Urinary bladder (tissue), 4 donors: ENCODE data around the gene ARHGEF2. TPM values are rescaled to one million over a fixed set of nuclear protein-coding genes. Genes with fewer than 3 reads are reported as not detected.

Experiments
- DNase-seq: peaks from one replicate; pipeline ENCODE4 v3.0.0-alpha.2; 2015; ENCODE audit errors: extremely low spot score
- H3K27ac ChIP-seq: one replicate; pipeline ENCODE4 v1.5.1; 2013; ENCODE audit warnings: low read depth, mild to moderate bottlenecking, moderate library complexity
- H3K36me3 ChIP-seq: one replicate; pipeline ENCODE4 v1.6.1; 2013; ENCODE audit warnings: mild to moderate bottlenecking, moderate library complexity; ENCODE audit not compliant: insufficient read depth
- H3K4me1 ChIP-seq: one replicate; pipeline ENCODE4 v1.6.1; 2013; ENCODE audit warnings: mild to moderate bottlenecking, moderate library complexity; ENCODE audit not compliant: insufficient read depth
- H3K4me3 ChIP-seq: one replicate; pipeline ENCODE4 v1.5.1; 2013; ENCODE audit warnings: low read depth, low read length
- WGBS: extraction: QIAGEN DNeasy Blood & Tissue Kit; methylation state at CpG from one replicate; pipeline ENCODE4 v1.1.7; 2013; 5-methylcytosine and 5-hydroxymethylcytosine counted together
- polyA plus RNA-seq: library from polyadenylated mRNA; stranded (reverse); fragments of 200-250 nt; gene quantifications from one replicate; pipeline ENCODE4 v1.2.3, GENCODE V29; 2013
- small RNA-seq: library from RNA; depleted of rRNA; stranded (forward); fragments of <200 nt; gene quantifications from one replicate; pipeline ENCODE3, GENCODE V24; 2014
- total RNA-seq: library from RNA; depleted of rRNA; stranded (reverse); fragments of >200 nt; gene quantifications from one replicate; pipeline ENCODE4 v1.2.3, GENCODE V29; 2014
- donor health status: healthy with polysubstance abuse.
- donor health status: healthy.

Gene ARHGEF2
- total and polyA plus RNA-seq, 2 donors: 40.5 to 63.3 TPM

GRCh38 chr1:155912056-155912536 is 66.3 kb downstream of the ARHGEF2 start:
- Histone ChIP-seq H3K36me3 (peaks cover 4% of the 10 kb centered on the region), H3K4me3 (no peak overlapping the region), H3K27ac (no peak overlapping the region), H3K4me1 (no peaks in the 10 kb centered on the region)
- WGBS: 83% methylated on average over 11 of the region's 11 CpGs
- DNase-seq: no peak

- Histone ChIP-seq H3K4me1 (no peaks in the 10 kb centered on the region), H3K4me3 (peak within 1 kb of the TSS; percentile 83), H3K27ac (peak within 1 kb of the TSS; percentile 83), H3K36me3 (peaks cover 3% of the 10 kb centered on the region)
- 6% methylated on average over 34 of the region's 34 CpGs for WGBS
- DNase-seq: no peak
Measured at GRCh38 chr1:155911156-155912055, 66.9 kb downstream of the ARHGEF2 start, which contains the start of gene RIT1. RIT1 (minus strand) TSS chr1:155911349; CDS start chr1:155910761, 588 bp downstream.

DNA sequence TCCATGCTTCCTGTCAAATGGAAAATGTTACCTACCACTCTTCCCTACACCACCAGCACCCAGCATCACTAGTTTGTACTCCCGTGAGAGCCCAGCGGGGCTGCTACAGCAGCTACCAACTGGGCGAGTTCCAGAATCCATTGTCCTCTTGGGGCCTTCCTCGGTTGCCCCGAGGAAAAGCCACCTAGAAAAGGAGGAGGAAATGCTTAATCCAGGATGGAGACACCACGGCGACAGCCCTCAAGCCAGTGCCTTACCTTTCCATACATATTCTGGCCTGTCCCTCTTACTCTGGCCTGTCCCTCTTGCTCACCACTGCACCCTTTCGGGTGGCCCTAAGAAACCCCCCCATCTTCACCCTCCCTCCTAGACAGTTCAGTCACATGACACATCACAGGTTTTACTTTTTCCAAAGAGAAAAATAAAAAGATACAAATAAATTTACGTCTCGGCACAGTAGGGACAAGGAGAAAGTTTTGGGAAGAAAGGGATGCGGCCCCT is 67.7 kb downstream of the ARHGEF2 start:
- H3K4me3 ChIP-seq: peak overlapping the region; percentile 83
- H3K36me3 ChIP-seq: peaks cover 3% of the 10 kb centered on the region
- no peaks in the 10 kb centered on the region for H3K4me1 ChIP-seq
- DNase-seq: no peak
- 2% methylated on average over 11 of the region's 11 CpGs for WGBS
- H3K27ac ChIP-seq: peak overlapping the region; percentile 83

DNA sequence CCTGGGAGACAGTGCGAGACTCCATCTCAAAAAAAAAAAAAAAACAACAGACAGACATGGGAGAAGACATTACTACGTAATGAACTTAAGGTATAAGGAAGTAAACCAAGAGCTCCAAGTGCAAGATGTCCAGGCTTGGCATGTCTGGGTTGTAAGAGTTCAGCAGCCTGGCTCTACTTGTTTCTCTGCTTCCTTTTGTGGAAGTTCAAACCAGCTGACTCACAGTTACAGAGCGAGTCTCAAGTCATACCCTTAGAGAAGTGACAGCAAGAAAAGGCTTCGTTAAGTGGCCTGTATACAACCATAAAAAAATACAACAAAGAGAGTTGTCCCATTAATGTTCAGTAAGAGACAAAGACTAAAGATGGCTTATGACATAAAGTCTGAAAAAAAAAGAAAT is 68.5 kb downstream of the ARHGEF2 start:
- Histone ChIP-seq H3K27ac (no peak overlapping the region), H3K4me1 (no peaks in the 10 kb centered on the region), H3K4me3 (no peak overlapping the region), H3K36me3 (peaks cover 3% of the 10 kb centered on the region)
- WGBS: 67% methylated on average over 4 of the region's 4 CpGs
- no peak for DNase-seq

GRCh38 chr1:155904261-155904660 is 74.1 kb downstream of the ARHGEF2 start:
- H3K4me3 ChIP-seq: no peak overlapping the region
- 95% methylated on average over 12 of the region's 12 CpGs for WGBS
- no peak for DNase-seq
- H3K4me1 ChIP-seq: no peaks in the 10 kb centered on the region
- peaks cover 14% of the 10 kb centered on the region for H3K36me3 ChIP-seq
- H3K27ac ChIP-seq: no peak overlapping the region

DNA sequence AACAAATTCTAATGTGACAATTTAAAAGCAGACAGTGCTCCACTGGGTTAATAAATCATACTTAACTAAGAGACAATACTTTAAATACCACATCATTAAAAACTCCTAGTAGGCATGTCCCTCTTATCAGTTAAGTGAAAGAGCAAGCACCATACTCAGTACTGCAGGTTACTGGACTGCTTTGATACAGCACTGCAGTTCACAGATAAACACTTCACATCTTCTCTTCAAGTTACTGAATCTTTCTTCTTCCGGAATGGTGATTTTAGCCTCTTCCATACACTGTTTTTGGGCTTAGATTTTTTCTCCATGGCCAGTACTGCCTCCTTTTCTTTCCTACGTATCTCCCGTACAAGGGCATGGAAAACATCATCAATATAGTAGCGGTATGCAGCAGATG is 78.2 kb downstream of the ARHGEF2 start:
- WGBS: 85% methylated on average over 4 of the region's 4 CpGs
- Histone ChIP-seq H3K4me3 (no peak overlapping the region), H3K36me3 (peaks cover 14% of the 10 kb centered on the region), H3K27ac (no peak overlapping the region), H3K4me1 (no peaks in the 10 kb centered on the region)
- no peak for DNase-seq

- Histone ChIP-seq H3K36me3 (peaks cover 14% of the 10 kb centered on the region), H3K4me1 (no peaks in the 10 kb centered on the region), H3K4me3 (no peak overlapping the region), H3K27ac (no peak overlapping the region)
- no peak for DNase-seq
- 92% methylated on average over 2 of the region's 2 CpGs for WGBS
Measured at GRCh38 chr1:155899683-155900082, 78.7 kb downstream of the ARHGEF2 start.

- H3K4me1 ChIP-seq: no peaks in the 10 kb centered on the region
- DNase-seq: no peak
- WGBS: 56% methylated on average over 2 of the region's 2 CpGs
- no peak overlapping the region for H3K27ac ChIP-seq
- H3K4me3 ChIP-seq: no peak overlapping the region
- H3K36me3 ChIP-seq: peaks cover 12% of the 10 kb centered on the region
Measured at GRCh38 chr1:155898888-155899287, 79.5 kb downstream of the ARHGEF2 start.

DNA sequence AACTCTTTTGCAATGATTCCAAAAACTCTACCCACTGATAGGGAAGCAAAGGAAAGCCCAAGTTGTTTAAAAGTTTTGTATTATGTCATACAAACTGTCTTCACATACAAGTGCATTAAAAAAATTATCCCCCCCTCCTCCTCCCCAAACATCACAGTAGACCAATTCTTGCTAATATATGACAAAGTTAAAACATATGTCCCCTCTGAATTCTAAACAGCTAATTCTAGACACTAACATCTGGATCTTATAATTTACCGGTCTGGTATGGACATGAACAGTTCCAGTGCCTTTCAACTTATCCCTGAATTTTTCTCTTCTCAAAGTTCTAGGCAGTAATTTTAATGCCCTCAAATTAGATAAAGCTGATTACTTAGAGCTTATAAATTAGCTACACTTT is 80.6 kb downstream of the ARHGEF2 start:
- WGBS: 71% methylated on average over 1 of the region's 1 CpG

More for the DNA sequence above, 80.6 kb downstream of the ARHGEF2 start:
- DNase-seq: no peak
- Histone ChIP-seq H3K4me1 (no peaks in the 10 kb centered on the region), H3K4me3 (no peak overlapping the region), H3K27ac (no peak overlapping the region), H3K36me3 (peaks cover 12% of the 10 kb centered on the region)

Small RNAs within 50 kb of the gene (small RNA-seq; reads per million reads assigned to genes)
- gene MIR6738 (not detected), gene SCARNA4 (not detected), gene SNORA80E (27.5 reads per million, percentile 96 among the genes with 10 or more reads in this experiment)

Other genes with a start within 250 kb of the ARHGEF2 start
- 51.7 TPM for gene GON4L, start 121.3 kb downstream of the ARHGEF2 start, total RNA-seq
- 17.6 TPM for gene GON4L, start 121.3 kb downstream of the ARHGEF2 start, polyA plus RNA-seq
- 36.4 TPM for gene SYT11, start 119.0 kb downstream of the ARHGEF2 start, total RNA-seq
- gene SYT11, start 119.0 kb downstream of the ARHGEF2 start, polyA plus RNA-seq: 21.1 TPM
- gene RIT1, start 67.2 kb downstream of the ARHGEF2 start, total RNA-seq: 39.4 TPM
- gene RIT1, start 67.2 kb downstream of the ARHGEF2 start, polyA plus RNA-seq: 24.9 TPM
- 45.0 TPM for gene KHDC4, start 44.1 kb downstream of the ARHGEF2 start, total RNA-seq
- 24.4 TPM for gene KHDC4, start 44.1 kb downstream of the ARHGEF2 start, polyA plus RNA-seq
- not detected for gene RXFP4, start 36.9 kb downstream of the ARHGEF2 start, total RNA-seq
- 0.18 TPM for gene RXFP4, start 36.9 kb downstream of the ARHGEF2 start, polyA plus RNA-seq
- gene SSR2, start 42.4 kb upstream of the ARHGEF2 start, total RNA-seq: 213 TPM
- gene SSR2, start 42.4 kb upstream of the ARHGEF2 start, polyA plus RNA-seq: 252 TPM
- gene UBQLN4, start 75.3 kb upstream of the ARHGEF2 start, total RNA-seq: 13.2 TPM
- gene UBQLN4, start 75.3 kb upstream of the ARHGEF2 start, polyA plus RNA-seq: 30.3 TPM
- 28.9 TPM for gene LAMTOR2, start 76.2 kb upstream of the ARHGEF2 start, total RNA-seq
- gene LAMTOR2, start 76.2 kb upstream of the ARHGEF2 start, polyA plus RNA-seq: 91.1 TPM
- 11.9 TPM for gene RAB25, start 82.6 kb upstream of the ARHGEF2 start, total RNA-seq
- gene RAB25, start 82.6 kb upstream of the ARHGEF2 start, polyA plus RNA-seq: 28.2 TPM
- gene MEX3A, start 103.9 kb upstream of the ARHGEF2 start, total RNA-seq: 7.2 TPM
- 0.76 TPM for gene MEX3A, start 103.9 kb upstream of the ARHGEF2 start, polyA plus RNA-seq
- 224 TPM for gene LMNA, start 136.2 kb upstream of the ARHGEF2 start, total RNA-seq
- gene LMNA, start 136.2 kb upstream of the ARHGEF2 start, polyA plus RNA-seq: 306 TPM
- gene SEMA4A, start 175.0 kb upstream of the ARHGEF2 start, total RNA-seq: 7.3 TPM
- 7.0 TPM for gene SEMA4A, start 175.0 kb upstream of the ARHGEF2 start, polyA plus RNA-seq
- gene SLC25A44, start 215.6 kb upstream of the ARHGEF2 start, total RNA-seq: 5.7 TPM
- 13.9 TPM for gene SLC25A44, start 215.6 kb upstream of the ARHGEF2 start, polyA plus RNA-seq
- gene PMF1, start 234.5 kb upstream of the ARHGEF2 start, total RNA-seq: 36.9 TPM
- gene PMF1, start 234.5 kb upstream of the ARHGEF2 start, polyA plus RNA-seq: 65.6 TPM